OCI-M1 (cell line): ENCODE measurements around the gene SSH2.
"Not testable (repeated sequence)": the region's sequence is repeated elsewhere in the genome, so short reads cannot be mapped to it uniquely, and the experiment has no call there.

Experiments used
- DNase-seq: peaks from one replicate; lab custom pipeline; 2025; lab: John Stamatoyannopoulos, UW

Gene SSH2

GRCh38 chr17:29880031-29880430 is 50.0 kb downstream of the SSH2 start:
- DNase-seq = no peak

GRCh38 chr17:29874931-29875596 is 55.0 kb downstream of the SSH2 start:
- peak; percentile 52 for DNase-seq

GRCh38 chr17:29874358-29874757 is 55.7 kb downstream of the SSH2 start:
- DNase-seq = not testable (repeated sequence)

GRCh38 chr17:29873476-29873875 is 56.6 kb downstream of the SSH2 start:
- no peak for DNase-seq

GRCh38 chr17:29870836-29871465 is 59.1 kb downstream of the SSH2 start:
- no peak for DNase-seq

- peak; percentile 38 for DNase-seq
Observed at GRCh38 chr17:29867643-29868181, 62.3 kb downstream of the SSH2 start.

- DNase-seq = no peak
Observed at GRCh38 chr17:29866746-29867404, 63.2 kb downstream of the SSH2 start.

GRCh38 chr17:29864615-29865014 is 65.4 kb downstream of the SSH2 start:
- no peak for DNase-seq

- DNase-seq = not testable (repeated sequence)
Observed at GRCh38 chr17:29864123-29864522, 65.9 kb downstream of the SSH2 start.

GRCh38 chr17:29862951-29863350 is 67.1 kb downstream of the SSH2 start:
- no peak for DNase-seq

- DNase-seq = no peak
Observed at GRCh38 chr17:29862127-29862526, 67.9 kb downstream of the SSH2 start.

GRCh38 chr17:29859445-29859844 is 70.6 kb downstream of the SSH2 start:
- DNase-seq = not testable (repeated sequence)

GRCh38 chr17:29857823-29858222 is 72.2 kb downstream of the SSH2 start:
- no peak for DNase-seq

GRCh38 chr17:29857105-29857504 is 72.9 kb downstream of the SSH2 start:
- not testable (repeated sequence) for DNase-seq

- no peak for DNase-seq
Observed at GRCh38 chr17:29855686-29856085, 74.3 kb downstream of the SSH2 start.

GRCh38 chr17:29848737-29849136 is 81.3 kb downstream of the SSH2 start:
- DNase-seq = no peak

- DNase-seq = peak; percentile 55
Observed at GRCh38 chr17:29847527-29848400, 82.3 kb downstream of the SSH2 start.

GRCh38 chr17:29847118-29847517 is 82.9 kb downstream of the SSH2 start:
- DNase-seq = no peak

- DNase-seq = no peak
Observed at GRCh38 chr17:29846298-29846697, 83.7 kb downstream of the SSH2 start.

- peak; percentile 44 for DNase-seq
Observed at GRCh38 chr17:29844339-29845048, 85.5 kb downstream of the SSH2 start.

- DNase-seq = no peak
Observed at GRCh38 chr17:29840884-29841283, 89.1 kb downstream of the SSH2 start.
